BE2C (cell line): Measurements from ENCODE around the gene KATNIP.

Source experiments
- DNase-seq: peaks from one replicate; pipeline ENCODE4 v3.0.0-alpha.2; 2020
- H3K27me3 ChIP-seq: fragments of 250-450 bp; sonication (Bioruptor Pico); 2 replicates; pipeline ENCODE4 v1.5.1; 2020; ENCODE audit warnings: mild to moderate bottlenecking
- H3K36me3 ChIP-seq: fragments of 250-450 bp; sonication (Bioruptor Pico); 2 replicates; pipeline ENCODE4 v1.5.1; 2020; ENCODE audit warnings: mild to moderate bottlenecking
- H3K4me1 ChIP-seq: fragments of 250-450 bp; sonication (Bioruptor Pico); 2 replicates; pipeline ENCODE4 v1.5.1; 2020
- H3K4me3 ChIP-seq: 2 replicates; pipeline ENCODE4 v1.5.1; 2011; ENCODE audit warnings: low read depth, low read length
- H3K9me3 ChIP-seq: fragments of 250-450 bp; sonication (Bioruptor Pico); 2 replicates; pipeline ENCODE4 v1.5.1; 2020
- CTCF ChIP-seq: IDR thresholded peaks from 2 replicates; pipeline ENCODE4 v1.5.1; 2012; ENCODE audit warnings: mild to moderate bottlenecking, low read depth, low read length

Gene KATNIP

GRCh38 chr16:27518226-27518625, 31.7 kb upstream of the KATNIP start:
- Histone ChIP-seq H3K36me3 (peaks cover 40% of the 10 kb centered on the region), H3K9me3 (no peaks in the 10 kb centered on the region), H3K4me3 (no peak overlapping the region), H3K4me1 (no peaks in the 10 kb centered on the region), H3K27me3 (no peaks in the 10 kb centered on the region)
- TF ChIP-seq CTCF = no peak
- DNase-seq = no peak

GRCh38 chr16:27520982-27521673, 28.8 kb upstream of the KATNIP start:
- TF ChIP-seq CTCF = no peak
- DNase-seq = no peak
- H3K36me3 ChIP-seq = peaks cover 56% of the 10 kb centered on the region

GRCh38 chr16:27522173-27522707, 27.7 kb upstream of the KATNIP start:
- no peaks in the 10 kb centered on the region for H3K27me3 ChIP-seq
- H3K4me1 ChIP-seq = peaks cover 9% of the 10 kb centered on the region
- no peak overlapping the region for H3K4me3 ChIP-seq
- DNase-seq = no peak
- peaks cover 64% of the 10 kb centered on the region for H3K36me3 ChIP-seq
- no peaks in the 10 kb centered on the region for H3K9me3 ChIP-seq
- TF ChIP-seq CTCF = no peak

More at GRCh38 chr16:27520982-27521673, 28.8 kb upstream of the KATNIP start:
- H3K27me3 ChIP-seq = no peaks in the 10 kb centered on the region
- H3K4me1 ChIP-seq = peaks cover 2% of the 10 kb centered on the region
- H3K9me3 ChIP-seq = no peaks in the 10 kb centered on the region
- H3K4me3 ChIP-seq = no peak overlapping the region

GRCh38 chr16:27526180-27526579, 23.8 kb upstream of the KATNIP start:
- no peaks in the 10 kb centered on the region for H3K27me3 ChIP-seq
- peaks cover 83% of the 10 kb centered on the region for H3K36me3 ChIP-seq
- TF ChIP-seq CTCF = no peak
- DNase-seq = peak; percentile 90
- no peaks in the 10 kb centered on the region for H3K9me3 ChIP-seq
- no peak overlapping the region for H3K4me3 ChIP-seq
- H3K4me1 ChIP-seq = peaks cover 9% of the 10 kb centered on the region

- H3K36me3 ChIP-seq = peaks cover 95% of the 10 kb centered on the region
- no peaks in the 10 kb centered on the region for H3K9me3 ChIP-seq
- no peak for DNase-seq
- no peaks in the 10 kb centered on the region for H3K27me3 ChIP-seq
- peaks cover 9% of the 10 kb centered on the region for H3K4me1 ChIP-seq
- H3K4me3 ChIP-seq = no peak overlapping the region
- TF ChIP-seq CTCF = no peak
Observed at GRCh38 chr16:27528294-27528693, 21.6 kb upstream of the KATNIP start.

- Histone ChIP-seq H3K36me3 (peaks cover 92% of the 10 kb centered on the region), H3K9me3 (no peaks in the 10 kb centered on the region), H3K4me3 (no peak overlapping the region), H3K27me3 (no peaks in the 10 kb centered on the region), H3K4me1 (peaks cover 9% of the 10 kb centered on the region)
- no peak for TF ChIP-seq CTCF
- DNase-seq = no peak
Observed at GRCh38 chr16:27529962-27530361, 20.0 kb upstream of the KATNIP start.
